ENCODE measurements around the gene LSP1. TPM values are rescaled to one million over a fixed set of nuclear protein-coding genes. Genes with fewer than 3 reads are reported as not detected.
A peak's percentile ranks its signal among the peaks of the same experiment; 100 is the strongest.

Gene LSP1
- total and polyA plus RNA-seq, 2 of the 13 experiments (the other 11 are each of a cell fraction or from before 2014, with no cell fraction given): 0.59 to 1.00 TPM

DNA sequence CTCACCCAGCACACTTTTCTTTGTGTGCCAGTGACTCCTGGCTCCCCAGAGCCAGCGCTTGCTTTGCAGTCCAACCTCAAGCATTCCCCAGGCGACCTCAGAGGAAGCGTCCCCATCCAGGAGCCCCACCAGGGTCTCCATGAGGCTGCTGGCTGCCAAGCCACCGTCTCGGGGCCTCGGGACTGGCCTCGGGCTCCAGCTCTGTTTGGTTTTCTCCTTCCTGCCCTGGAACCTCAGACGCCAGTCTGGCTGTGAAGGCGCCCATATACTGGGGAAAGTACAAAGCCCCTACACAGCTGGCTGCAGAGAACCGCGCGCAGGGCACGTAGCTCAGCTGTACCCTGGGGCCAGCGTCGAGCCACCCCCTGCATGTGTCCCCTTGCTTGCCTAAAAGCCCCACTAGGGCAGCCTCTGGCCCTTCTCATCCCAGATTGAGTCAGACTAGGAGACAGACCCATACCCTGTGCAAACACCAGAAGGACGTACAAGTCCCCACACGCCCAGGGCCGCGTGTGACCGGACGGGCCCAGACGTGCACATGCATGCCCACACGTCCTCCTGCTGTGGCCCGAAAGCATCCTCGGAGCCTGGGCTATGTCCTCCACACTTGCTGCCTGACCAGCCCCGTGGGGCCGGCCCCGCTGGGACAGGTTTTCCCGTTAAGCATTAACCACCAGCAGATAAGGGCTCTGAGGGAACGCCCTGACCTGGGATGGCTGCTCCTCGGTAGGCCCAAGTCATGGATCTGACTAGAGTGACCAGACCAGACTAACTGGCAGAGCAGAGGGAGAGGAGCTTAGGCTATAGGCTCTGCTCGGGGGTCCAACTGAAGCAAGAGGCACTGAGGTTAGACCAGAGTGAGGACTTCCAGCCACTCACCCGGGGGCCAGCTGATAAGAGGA is 22.3 kb upstream of the LSP1 start (continued):
- TF ChIP-seq ZNF329 (CRISPR knock-in tag; IDR thresholded peaks at IDR 0.05; ENCODE audit: low read depth): no peak
- TF ChIP-seq SRSF9 (IDR thresholded peaks at IDR 0.05; ENCODE audit: borderline replicate concordance, insufficient read depth, low read depth, low read length, poor library complexity, severe bottlenecking): no peak
- TF ChIP-seq ATF1 (CRISPR knock-in tag; IDR thresholded peaks at IDR 0.05): no peak
- TF ChIP-seq HNRNPK (IDR thresholded peaks at IDR 0.05; ENCODE audit: low read depth, low read length, poor library complexity, severe bottlenecking): no peak
- TF ChIP-seq MZF1 (CRISPR knock-in tag; IDR thresholded peaks at IDR 0.05; ENCODE audit: borderline replicate concordance): peak; percentile 66; the same call in 1 of the 2 replicates
- TF ChIP-seq, protein P1, sequence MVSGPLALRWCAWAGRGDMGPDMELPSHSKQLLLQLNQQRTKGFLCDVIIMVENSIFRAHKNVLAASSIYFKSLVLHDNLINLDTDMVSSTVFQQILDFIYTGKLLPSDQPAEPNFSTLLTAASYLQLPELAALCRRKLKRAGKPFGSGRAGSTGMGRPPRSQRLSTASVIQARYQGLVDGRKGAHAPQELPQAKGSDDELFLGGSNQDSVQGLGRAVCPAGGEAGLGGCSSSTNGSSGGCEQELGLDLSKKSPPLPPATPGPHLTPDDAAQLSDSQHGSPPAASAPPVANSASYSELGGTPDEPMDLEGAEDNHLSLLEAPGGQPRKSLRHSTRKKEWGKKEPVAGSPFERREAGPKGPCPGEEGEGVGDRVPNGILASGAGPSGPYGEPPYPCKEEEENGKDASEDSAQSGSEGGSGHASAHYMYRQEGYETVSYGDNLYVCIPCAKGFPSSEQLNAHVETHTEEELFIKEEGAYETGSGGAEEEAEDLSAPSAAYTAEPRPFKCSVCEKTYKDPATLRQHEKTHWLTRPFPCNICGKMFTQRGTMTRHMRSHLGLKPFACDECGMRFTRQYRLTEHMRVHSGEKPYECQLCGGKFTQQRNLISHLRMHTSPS (CRISPR knock-in tag; IDR thresholded peaks at IDR 0.05; ENCODE audit: low read depth): peak; percentile 66; the same call in 1 of the 2 replicates
- TF ChIP-seq, protein P2, sequence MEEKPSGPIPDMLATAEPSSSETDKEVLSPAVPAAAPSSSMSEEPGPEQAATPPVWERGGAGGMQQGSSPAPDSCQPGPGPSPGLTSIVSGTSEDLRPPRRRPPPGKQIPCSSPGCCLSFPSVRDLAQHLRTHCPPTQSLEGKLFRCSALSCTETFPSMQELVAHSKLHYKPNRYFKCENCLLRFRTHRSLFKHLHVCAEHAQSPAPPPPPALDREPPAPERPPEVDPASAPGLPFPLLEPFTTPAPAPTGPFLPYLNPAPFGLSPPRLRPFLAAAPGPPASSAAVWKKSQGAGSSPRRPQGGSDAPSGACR (CRISPR knock-in tag; IDR thresholded peaks at IDR 0.05): peak; percentile 80
- peak; percentile 90 for TF ChIP-seq RXRA (CRISPR knock-in tag; IDR thresholded peaks at IDR 0.05)
- peak; percentile 49; the same call in 1 of the 2 replicates for TF ChIP-seq ZNF766 (CRISPR knock-in tag; IDR thresholded peaks at IDR 0.05; ENCODE audit: borderline replicate concordance)
- TF ChIP-seq MYNN (CRISPR knock-in tag; IDR thresholded peaks at IDR 0.05; ENCODE audit: low read depth): no peak
- TF ChIP-seq, protein P3, sequence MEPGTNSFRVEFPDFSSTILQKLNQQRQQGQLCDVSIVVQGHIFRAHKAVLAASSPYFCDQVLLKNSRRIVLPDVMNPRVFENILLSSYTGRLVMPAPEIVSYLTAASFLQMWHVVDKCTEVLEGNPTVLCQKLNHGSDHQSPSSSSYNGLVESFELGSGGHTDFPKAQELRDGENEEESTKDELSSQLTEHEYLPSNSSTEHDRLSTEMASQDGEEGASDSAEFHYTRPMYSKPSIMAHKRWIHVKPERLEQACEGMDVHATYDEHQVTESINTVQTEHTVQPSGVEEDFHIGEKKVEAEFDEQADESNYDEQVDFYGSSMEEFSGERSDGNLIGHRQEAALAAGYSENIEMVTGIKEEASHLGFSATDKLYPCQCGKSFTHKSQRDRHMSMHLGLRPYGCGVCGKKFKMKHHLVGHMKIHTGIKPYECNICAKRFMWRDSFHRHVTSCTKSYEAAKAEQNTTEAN (CRISPR knock-in tag; conservative IDR thresholded peaks at IDR 0.05): no peak
- peak; percentile 97 for TF ChIP-seq ZNF607 (CRISPR knock-in tag; IDR thresholded peaks at IDR 0.05; ENCODE audit: borderline replicate concordance)
- TF ChIP-seq ZNF180 (CRISPR knock-in tag; IDR thresholded peaks at IDR 0.05; ENCODE audit: borderline replicate concordance, low read depth): no peak
- TF ChIP-seq ELF1 (CRISPR knock-in tag; IDR thresholded peaks at IDR 0.05): no peak
- TF ChIP-seq, protein P4, sequence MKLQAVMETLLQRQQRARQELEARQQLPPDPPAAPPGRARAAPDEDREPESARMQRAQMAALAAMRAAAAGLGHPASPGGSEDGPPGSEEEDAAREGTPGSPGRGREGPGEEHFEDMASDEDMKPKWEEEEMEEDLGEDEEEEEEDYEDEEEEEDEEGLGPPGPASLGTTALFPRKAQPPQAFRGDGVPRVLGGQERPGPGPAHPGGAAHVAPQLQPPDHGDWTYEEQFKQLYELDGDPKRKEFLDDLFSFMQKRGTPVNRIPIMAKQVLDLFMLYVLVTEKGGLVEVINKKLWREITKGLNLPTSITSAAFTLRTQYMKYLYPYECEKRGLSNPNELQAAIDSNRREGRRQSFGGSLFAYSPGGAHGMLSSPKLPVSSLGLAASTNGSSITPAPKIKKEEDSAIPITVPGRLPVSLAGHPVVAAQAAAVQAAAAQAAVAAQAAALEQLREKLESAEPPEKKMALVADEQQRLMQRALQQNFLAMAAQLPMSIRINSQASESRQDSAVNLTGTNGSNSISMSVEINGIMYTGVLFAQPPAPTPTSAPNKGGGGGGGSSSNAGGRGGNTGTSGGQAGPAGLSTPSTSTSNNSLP (IDR thresholded peaks at IDR 0.05; ENCODE audit: low read depth, low read length): no peak
- TF ChIP-seq, protein P5, sequence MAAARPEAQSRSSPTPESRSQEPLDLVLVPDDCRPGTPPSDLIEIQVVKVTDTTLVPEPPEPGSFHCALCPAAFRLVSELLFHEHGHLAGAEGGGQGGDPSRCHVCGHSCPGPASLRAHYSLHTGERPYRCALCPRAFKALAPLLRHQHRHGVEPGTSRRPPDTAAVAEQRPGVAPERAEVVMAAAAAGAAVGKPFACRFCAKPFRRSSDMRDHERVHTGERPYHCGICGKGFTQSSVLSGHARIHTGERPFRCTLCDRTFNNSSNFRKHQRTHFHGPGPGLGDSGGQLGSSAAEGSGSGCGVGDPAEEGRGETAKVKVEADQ (CRISPR knock-in tag; IDR thresholded peaks at IDR 0.05; ENCODE audit: borderline replicate concordance): no peak; the same call in 1 of the 2 replicates
- no peak for TF ChIP-seq FOXM1 (CRISPR knock-in tag; IDR thresholded peaks at IDR 0.05)
- TF ChIP-seq ZNF549 (CRISPR knock-in tag; IDR thresholded peaks at IDR 0.05): no peak
- no peak for TF ChIP-seq ZNF12 (CRISPR knock-in tag; IDR thresholded peaks at IDR 0.05)
- TF ChIP-seq SRF (IDR thresholded peaks at IDR 0.05; ENCODE audit: low read depth, low read length): no peak
- TF ChIP-seq ZNF83 (CRISPR knock-in tag; IDR thresholded peaks at IDR 0.05; ENCODE audit: borderline replicate concordance): no peak
- TF ChIP-seq ZNF282 (IDR thresholded peaks at IDR 0.05; ENCODE audit: partially characterized antibody): no peak
- TF ChIP-seq ZNF780A (CRISPR knock-in tag; IDR thresholded peaks at IDR 0.05): no peak

All from HepG2 (cell line).